Neural cell (in vitro differentiated cells): ENCODE data around the gene PWWP2B.

Source experiments
- CTCF ChIP-seq: fragments of 450-650 bp; IDR thresholded peaks from 2 replicates; pipeline ENCODE4 v1.5.1; 2014; ENCODE audit warnings: antibody characterized with exemption, mild to moderate bottlenecking, moderate library complexity; ENCODE audit not compliant: poor library complexity, severe bottlenecking
- EP300 ChIP-seq: fragments of 450-650 bp; conservative IDR thresholded peaks from 2 replicates; pipeline ENCODE4 v1.6.1; 2014; ENCODE audit warnings: antibody characterized with exemption, mild to moderate bottlenecking, moderate library complexity; ENCODE audit not compliant: poor library complexity, severe bottlenecking
- EZH2 ChIP-seq: fragments of 200-600, 300-800 bp; shearing (Covaris generic), sonication (generic); IDR thresholded peaks from 2 replicates; pipeline ENCODE4 v1.6.1; 2014; ENCODE audit warnings: antibody characterized with exemption, low read length, borderline replicate concordance, mild to moderate bottlenecking; ENCODE audit not compliant: insufficient read depth, poor library complexity, severe bottlenecking
- MXI1 ChIP-seq: fragments of 450-650 bp; conservative IDR thresholded peaks from 2 replicates; pipeline ENCODE4 v1.6.1; 2014; ENCODE audit warnings: antibody characterized with exemption, mild to moderate bottlenecking; ENCODE audit not compliant: poor library complexity, severe bottlenecking
- POLR2AphosphoS5 ChIP-seq: IDR thresholded peaks from 2 replicates; pipeline ENCODE4 v1.6.1; 2012
- RAD21 ChIP-seq: fragments of 450-650 bp; conservative IDR thresholded peaks from 2 replicates; pipeline ENCODE4 v1.6.1; 2014; ENCODE audit warnings: antibody characterized with exemption, mild to moderate bottlenecking, moderate library complexity
- REST ChIP-seq: IDR thresholded peaks from 2 replicates; pipeline ENCODE4 v1.6.1; 2012; ENCODE audit warnings: borderline replicate concordance
- SMC3 ChIP-seq: fragments of 450-650 bp; conservative IDR thresholded peaks from 2 replicates; pipeline ENCODE4 v1.6.1; 2014; ENCODE audit warnings: antibody characterized with exemption, mild to moderate bottlenecking, moderate library complexity; ENCODE audit not compliant: poor library complexity

DNA sequence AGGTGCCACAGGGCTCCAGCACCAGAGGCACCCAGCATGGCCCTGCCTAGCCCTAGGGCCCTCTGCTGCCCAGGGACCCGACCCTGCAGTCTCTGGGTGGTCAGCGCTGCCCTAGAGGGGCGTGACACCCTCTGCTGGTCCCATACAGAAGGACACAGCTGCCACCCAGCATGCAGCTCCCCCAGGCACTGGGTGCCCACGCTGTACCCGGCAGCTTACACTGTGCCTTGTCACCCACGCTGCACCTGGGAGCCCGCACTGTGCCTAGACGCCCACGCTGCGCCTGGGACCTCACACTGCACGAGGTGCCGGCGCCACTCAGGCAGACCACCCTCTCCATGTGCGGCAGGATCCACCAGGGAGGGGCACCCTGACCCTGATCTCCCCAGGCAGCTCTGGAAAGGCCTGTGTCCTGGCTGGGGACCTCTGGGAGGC is 55.2 kb downstream of the PWWP2B start:
- TF ChIP-seq CTCF (no peak), POLR2AphosphoS5 (no peak), MXI1 (no peak), SMC3 (no peak), EZH2 (no peak), EP300 (no peak), REST (no peak), RAD21 (no peak)
